ENCODE results near the gene LMTK2.

- TF ChIP-seq EZH2 (IDR thresholded peaks at IDR 0.05; ENCODE audit: borderline replicate concordance, insufficient read depth, low read depth, low read length, poor library complexity, severe bottlenecking), result no peak
- TF ChIP-seq, protein P1, sequence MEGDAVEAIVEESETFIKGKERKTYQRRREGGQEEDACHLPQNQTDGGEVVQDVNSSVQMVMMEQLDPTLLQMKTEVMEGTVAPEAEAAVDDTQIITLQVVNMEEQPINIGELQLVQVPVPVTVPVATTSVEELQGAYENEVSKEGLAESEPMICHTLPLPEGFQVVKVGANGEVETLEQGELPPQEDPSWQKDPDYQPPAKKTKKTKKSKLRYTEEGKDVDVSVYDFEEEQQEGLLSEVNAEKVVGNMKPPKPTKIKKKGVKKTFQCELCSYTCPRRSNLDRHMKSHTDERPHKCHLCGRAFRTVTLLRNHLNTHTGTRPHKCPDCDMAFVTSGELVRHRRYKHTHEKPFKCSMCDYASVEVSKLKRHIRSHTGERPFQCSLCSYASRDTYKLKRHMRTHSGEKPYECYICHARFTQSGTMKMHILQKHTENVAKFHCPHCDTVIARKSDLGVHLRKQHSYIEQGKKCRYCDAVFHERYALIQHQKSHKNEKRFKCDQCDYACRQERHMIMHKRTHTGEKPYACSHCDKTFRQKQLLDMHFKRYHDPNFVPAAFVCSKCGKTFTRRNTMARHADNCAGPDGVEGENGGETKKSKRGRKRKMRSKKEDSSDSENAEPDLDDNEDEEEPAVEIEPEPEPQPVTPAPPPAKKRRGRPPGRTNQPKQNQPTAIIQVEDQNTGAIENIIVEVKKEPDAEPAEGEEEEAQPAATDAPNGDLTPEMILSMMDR (IDR thresholded peaks at IDR 0.05), result no peak
These were observed 33.6 kb upstream of the LMTK2 start for GRCh38 chr7:98073047-98073446.

Data from B cell (primary cell).